HepG2 (cell line): Measurements from ENCODE around the gene B4GALT3. TPM values are rescaled to one million over a fixed set of nuclear protein-coding genes. Genes with fewer than 3 reads are reported as not detected.

Experiments
- ARID5B ChIP-seq: IDR thresholded peaks from 2 replicates; pipeline ENCODE4 v1.4.0; 2020; ENCODE audit warnings: mild to moderate bottlenecking, missing genetic modification reagents
- BORCS8-MEF2B ChIP-seq: sonication (generic); formaldehyde crosslinking; IDR thresholded peaks from 2 replicates; pipeline ENCODE4 v1.8.0; 2022; ENCODE audit warnings: mild to moderate bottlenecking, missing genetic modification reagents
- CEBPZ ChIP-seq: IDR thresholded peaks from 2 replicates; pipeline ENCODE4 v1.6.1; 2012; ENCODE audit warnings: low read length, improper control_type of control experiment
- FOSL1 ChIP-seq: sonication (generic); formaldehyde crosslinking; IDR thresholded peaks from 2 replicates; pipeline ENCODE4 v1.9.0; 2021; ENCODE audit warnings: missing genetic modification reagents, borderline replicate concordance
- HNF4G ChIP-seq, 2 experiments: sonication (generic) in 1 of 2; formaldehyde crosslinking in 1 of 2; IDR thresholded peaks; 2 replicates each; pipeline versions ENCODE4 v1.4.0 to v1.6.1; 2011 to 2020; ENCODE audit warnings: borderline replicate concordance in 2 of 2, low read depth in 2 of 2, mild to moderate bottlenecking in 2 of 2, low read length in 1 of 2, missing genetic modification reagents in 1 of 2, moderate library complexity in 1 of 2
- PAF1 ChIP-seq: IDR thresholded peaks from 2 replicates; pipeline ENCODE4 v1.6.1; 2016; ENCODE audit warnings: missing genetic modification reagents, missing compliant biosample characterization
- YEATS4 ChIP-seq: sonication (generic); formaldehyde crosslinking; IDR thresholded peaks from 2 replicates; pipeline ENCODE4 v1.4.0; 2020; ENCODE audit warnings: missing genetic modification reagents, borderline replicate concordance
- ZNF264 ChIP-seq: sonication (generic); formaldehyde crosslinking; IDR thresholded peaks from 2 replicates; pipeline ENCODE4 v1.4.0; 2020; ENCODE audit warnings: missing genetic modification reagents
- ZNF589 ChIP-seq: sonication (generic); formaldehyde crosslinking; conservative IDR thresholded peaks from 2 replicates; pipeline ENCODE4 v1.8.0; 2022; ENCODE audit warnings: mild to moderate bottlenecking, moderate library complexity, missing genetic modification reagents
- ZNF780A ChIP-seq: sonication (generic); formaldehyde crosslinking; IDR thresholded peaks from 2 replicates; pipeline ENCODE4 v1.8.0; 2022; ENCODE audit warnings: mild to moderate bottlenecking, missing genetic modification reagents, moderate library complexity
- ZNF839 ChIP-seq: sonication (generic); formaldehyde crosslinking; IDR thresholded peaks from 2 replicates; pipeline ENCODE4 v1.4.0; 2020; ENCODE audit warnings: missing genetic modification reagents, mild to moderate bottlenecking, borderline replicate concordance
- polyA plus RNA-seq, 8 experiments: library from polyadenylated mRNA; depleted of rRNA in 3 of 8; stranded (reverse) in 7 of 8; unstranded in 1 of 8; fragments of >200 nt; fragmentation: Illumina TruSeq in 4 of 8; extraction: Trizol in 4 of 8; gene quantifications; 2 replicates each; pipeline versions ENCODE4 v1.2.1 to v1.2.3, GENCODE V29; 2011 to 2016; ENCODE audit warnings: low read depth in 4 of 8, missing spikeins in 1 of 8, mixed read lengths in 1 of 8; ENCODE audit not compliant: insufficient read depth in 1 of 8
- total RNA-seq, 5 experiments: library from RNA; depleted of rRNA; stranded (reverse); fragments of >200 nt; fragmentation: Illumina TruSeq; extraction: Trizol; gene quantifications; 2 replicates each; pipeline ENCODE4 v1.2.3, GENCODE V29; 2016; ENCODE audit warnings: low read depth in 1 of 5
- TF ChIP-seq, protein P1 (sequence below): sonication (generic); formaldehyde crosslinking; IDR thresholded peaks from 2 replicates; pipeline ENCODE4 v1.5.1; 2020; ENCODE audit warnings: missing genetic modification reagents, mild to moderate bottlenecking, borderline replicate concordance

Gene B4GALT3
- total and polyA plus RNA-seq, 2 of the 13 experiments (the other 11 are each of a cell fraction or from before 2014, with no cell fraction given) = 35.6 to 40.4 TPM

DNA sequence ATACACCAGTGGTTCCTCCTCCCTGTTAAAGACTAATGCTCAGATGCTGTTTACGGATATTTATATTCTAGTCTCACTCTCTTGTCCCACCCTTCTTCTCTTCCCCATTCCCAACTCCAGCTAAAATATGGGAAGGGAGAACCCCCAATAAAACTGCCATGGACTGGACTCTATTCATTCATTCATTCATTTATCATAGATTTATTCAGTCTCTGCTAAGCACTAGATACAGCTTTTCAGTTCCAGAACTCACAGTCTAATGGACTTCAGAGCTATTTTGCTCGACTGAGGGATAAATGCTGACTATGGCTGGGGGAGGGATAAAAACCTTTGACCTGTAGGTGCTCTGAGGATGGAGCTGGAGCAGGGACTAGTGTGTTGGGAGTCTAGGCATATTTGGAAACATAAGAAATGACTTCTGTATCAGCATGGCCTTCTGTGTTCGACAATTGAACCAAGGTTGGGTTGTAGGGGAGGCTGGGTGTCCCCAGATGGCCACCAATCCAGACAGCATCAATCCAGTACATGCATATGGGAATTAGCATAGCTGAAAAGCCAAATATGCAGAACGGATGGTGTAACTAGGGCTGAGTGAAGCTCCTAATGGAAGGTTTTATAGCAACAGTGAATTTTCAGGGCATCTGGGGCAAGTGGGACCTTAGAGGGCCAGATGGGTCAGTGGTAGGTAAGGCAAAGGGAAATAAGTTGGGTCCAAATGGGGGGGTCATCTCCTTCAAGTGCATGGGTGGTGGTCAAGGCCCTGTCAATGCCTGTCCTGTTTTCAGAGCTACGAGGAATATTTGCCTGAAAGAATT is 42.0 kb upstream of the B4GALT3 start (continued):
- TF ChIP-seq CEBPZ (no peak), FOSL1 (CRISPR knock-in tag) (0 out of 2 replicates have a peak, but pooled peaks have one; percentile 21), ZNF589 (0 out of 2 replicates have a peak, but pooled peaks have one; percentile 63), PAF1 (peak; percentile 86), BORCS8-MEF2B (CRISPR knock-in tag) (no peak; the same call in 1 of the 2 replicates), ZNF839 (CRISPR knock-in tag) (no peak), HNF4G (IDR thresholded peaks at IDR 0.05; ENCODE audit: borderline replicate concordance, low read depth, low read length) (peak; percentile 49; the same call in 1 of the 2 replicates), HNF4G (CRISPR knock-in tag; IDR thresholded peaks at IDR 0.05; ENCODE audit: borderline replicate concordance, low read depth) (no peak), ZNF780A (peak; percentile 75; the same call in 1 of the 2 replicates), ZNF264 (CRISPR knock-in tag) (0 out of 2 replicates have a peak, but pooled peaks have one; percentile 42), ARID5B (CRISPR knock-in tag) (0 out of 2 replicates have a peak, but pooled peaks have one; percentile 1), YEATS4 (0 out of 2 replicates have a peak, but pooled peaks have one; percentile 49)
- TF ChIP-seq, protein P1, sequence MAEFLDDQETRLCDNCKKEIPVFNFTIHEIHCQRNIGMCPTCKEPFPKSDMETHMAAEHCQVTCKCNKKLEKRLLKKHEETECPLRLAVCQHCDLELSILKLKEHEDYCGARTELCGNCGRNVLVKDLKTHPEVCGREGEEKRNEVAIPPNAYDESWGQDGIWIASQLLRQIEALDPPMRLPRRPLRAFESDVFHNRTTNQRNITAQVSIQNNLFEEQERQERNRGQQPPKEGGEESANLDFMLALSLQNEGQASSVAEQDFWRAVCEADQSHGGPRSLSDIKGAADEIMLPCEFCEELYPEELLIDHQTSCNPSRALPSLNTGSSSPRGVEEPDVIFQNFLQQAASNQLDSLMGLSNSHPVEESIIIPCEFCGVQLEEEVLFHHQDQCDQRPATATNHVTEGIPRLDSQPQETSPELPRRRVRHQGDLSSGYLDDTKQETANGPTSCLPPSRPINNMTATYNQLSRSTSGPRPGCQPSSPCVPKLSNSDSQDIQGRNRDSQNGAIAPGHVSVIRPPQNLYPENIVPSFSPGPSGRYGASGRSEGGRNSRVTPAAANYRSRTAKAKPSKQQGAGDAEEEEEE (CRISPR knock-in tag) = 0 out of 2 replicates have a peak, but pooled peaks have one; percentile 12
- TF ChIP-seq, all 625 proteins: peak for 75
